OCI-LY7 (cell line): ENCODE measurements around the gene LRIG1. TPM values are rescaled to one million over a fixed set of nuclear protein-coding genes. Genes with fewer than 3 reads are reported as not detected.

Experiments used
- BruUV-seq: library from RNA; stranded (reverse); fragments of 400-500 nt; replicated peaks from 2 replicates; lab custom pipeline; 2021; lab: Mats Ljungman, UMichigan
- CTCF ChIA-PET: fragments of 300-600 bp; sonication (Branson Sonifier 250); formaldehyde crosslinking; loops from one replicate; lab custom pipeline; 2022; ENCODE audit warnings: antibody characterized with exemption; ENCODE audit not compliant: unreplicated experiment; lab: Charles Lee
- POLR2A ChIA-PET: fragments of 300-600 bp; sonication (Branson Sonifier 250); formaldehyde crosslinking; loops from one replicate; lab custom pipeline; 2022; ENCODE audit warnings: antibody characterized with exemption; lab: Charles Lee
- DNase-seq: peaks from one replicate; pipeline ENCODE4 v3.0.0-alpha.2; 2015; ENCODE audit warnings: low spot score
- H2AFZ ChIP-seq: fragments of 200-600 bp; sonication (generic), shearing (Covaris generic); 2 replicates; pipeline ENCODE4 v1.6.1; 2014; ENCODE audit warnings: mild to moderate bottlenecking, antibody characterized with exemption, low read length, moderate library complexity
- H3K27ac ChIP-seq: fragments of 200-600 bp; sonication (generic); 2 replicates; pipeline ENCODE4 v1.5.1; 2014; ENCODE audit warnings: mixed run types, low read depth, mild to moderate bottlenecking, moderate library complexity, low read length, inconsistent platforms; ENCODE audit not compliant: poor library complexity, severe bottlenecking
- H3K36me3 ChIP-seq: fragments of 200-600 bp; sonication (generic); 2 replicates; pipeline ENCODE4 v1.6.1; 2014; ENCODE audit warnings: mild to moderate bottlenecking, antibody characterized with exemption, low read length, moderate library complexity, mixed read lengths; ENCODE audit not compliant: insufficient read depth
- H3K4me1 ChIP-seq: fragments of 200-600 bp; sonication (generic); 2 replicates; pipeline ENCODE4 v1.5.1; 2014; ENCODE audit warnings: mild to moderate bottlenecking, low read length; ENCODE audit not compliant: insufficient read depth, poor library complexity, severe bottlenecking
- H3K4me2 ChIP-seq: fragments of 200-600 bp; sonication (generic); 2 replicates; pipeline ENCODE4 v1.6.1; 2014; ENCODE audit warnings: mild to moderate bottlenecking, low read length
- H3K4me3 ChIP-seq: fragments of 200-600 bp; sonication (generic); 2 replicates; pipeline ENCODE4 v1.5.1; 2014; ENCODE audit warnings: mild to moderate bottlenecking, low read depth, low read length; ENCODE audit not compliant: poor library complexity, severe bottlenecking
- H3K79me2 ChIP-seq: fragments of 200-600 bp; sonication (generic); 2 replicates; pipeline ENCODE4 v1.6.1; 2016; ENCODE audit warnings: low read depth, mild to moderate bottlenecking, low read length, moderate library complexity, mixed read lengths; ENCODE audit not compliant: insufficient read depth
- H3K9me2 ChIP-seq: fragments of 200-600 bp; sonication (generic); 2 replicates; pipeline ENCODE4 v1.6.1; 2016; ENCODE audit warnings: mild to moderate bottlenecking, low read length, mixed read lengths; ENCODE audit not compliant: insufficient read depth
- H3K9me3 ChIP-seq: fragments of 200-600 bp; sonication (generic); 2 replicates; pipeline ENCODE4 v1.6.1; 2014; ENCODE audit warnings: mild to moderate bottlenecking, mixed run types, low read length, mixed read lengths
- H4K20me1 ChIP-seq: fragments of 200-600 bp; sonication (generic); 2 replicates; pipeline ENCODE4 v1.6.1; 2014; ENCODE audit warnings: mild to moderate bottlenecking, antibody characterized with exemption, low read length, moderate library complexity, mixed read lengths; ENCODE audit not compliant: insufficient read depth
- CTCF ChIP-seq: fragments of 200-600 bp; sonication (generic); conservative IDR thresholded peaks from 2 replicates; pipeline ENCODE4 v1.5.1; 2014; ENCODE audit warnings: mild to moderate bottlenecking, antibody characterized with exemption, low read length, moderate library complexity, mixed read lengths
- EZH2phosphoT487 ChIP-seq: fragments of 200-600 bp; sonication (generic); IDR thresholded peaks from 2 replicates; pipeline ENCODE4 v1.6.1; 2018; ENCODE audit warnings: low read depth, borderline replicate concordance, mild to moderate bottlenecking, mixed run types, antibody characterized with exemption, low read length, moderate library complexity, mixed read lengths
- intact Hi-C: fragments of 100-400 bp; cut with micrococcal nuclease; formaldehyde crosslinking; loops from one replicate; pipeline ENCODE4 v1.10.0; 2022; ENCODE audit not compliant: unreplicated experiment
- total RNA-seq, 2 experiments: library from RNA; depleted of rRNA in 1 of 2; stranded (reverse); fragments of >200 nt in 1 of 2; shearing (Covaris generic) in 1 of 2; gene quantifications; 2 replicates each; pipeline ENCODE4 v1.2.3, GENCODE V29; 2014 to 2022

Gene LRIG1
- total RNA-seq, 2 experiments from 2014 or later = 84.2 to 115 TPM

- POLR2A ChIA-PET = interaction anchor here (1.4 to 1.5 kb wide), 2 partner anchors 9 to 36 kb away, joined by 4 to 7 read pairs; no protein-coding TSS in a partner anchor
- Histone ChIP-seq H3K9me3 (no peaks in the 10 kb centered on the region), H3K4me2 (no peak overlapping the region), H4K20me1 (peaks cover 20% of the 10 kb centered on the region; the same call in 1 of the 2 replicates), H3K4me3 (no peak overlapping the region), H2AFZ (no peak overlapping the region), H3K9me2 (no peaks in the 10 kb centered on the region), H3K79me2 (peaks cover 65% of the 10 kb centered on the region), H3K27ac (no peak overlapping the region), H3K4me1 (no peaks in the 10 kb centered on the region), H3K36me3 (peaks cover 100% of the 10 kb centered on the region)
- no peak for DNase-seq
- BruUV-seq = no TSS peak
- intact Hi-C loops = no loop called here
- CTCF ChIA-PET = no interaction called here
- no peak for TF ChIP-seq CTCF
- TF ChIP-seq EZH2phosphoT487 = no peak
Observed at GRCh38 chr3:66454464-66454859, 46.4 kb downstream of the LRIG1 start.

GRCh38 chr3:66453651-66454463, 47.0 kb downstream of the LRIG1 start:
- Histone ChIP-seq H3K27ac (no peak overlapping the region), H4K20me1 (peaks cover 20% of the 10 kb centered on the region; the same call in 1 of the 2 replicates), H3K4me2 (no peak overlapping the region), H3K9me2 (no peaks in the 10 kb centered on the region), H3K36me3 (peaks cover 100% of the 10 kb centered on the region), H3K9me3 (no peaks in the 10 kb centered on the region), H3K79me2 (peaks cover 68% of the 10 kb centered on the region), H3K4me1 (no peaks in the 10 kb centered on the region), H3K4me3 (no peak overlapping the region), H2AFZ (no peak overlapping the region)
- DNase-seq = no peak
- POLR2A ChIA-PET = interaction anchor here (0.7 to 1.5 kb wide), 4 partner anchors 10 to 53 kb away, joined by 3 to 7 read pairs (median 4); no protein-coding TSS in a partner anchor
- CTCF ChIA-PET = no interaction called here
- no TSS peak for BruUV-seq
- no peak for TF ChIP-seq EZH2phosphoT487
- TF ChIP-seq CTCF = no peak
- intact Hi-C loops = no loop called here
